PC-3 (cell line): ENCODE results near the gene EWSR1. TPM values are rescaled to one million over a fixed set of nuclear protein-coding genes. Genes with fewer than 3 reads are reported as not detected.
"Not testable (repeated sequence)": the region's sequence is repeated elsewhere in the genome, so short reads cannot be mapped to it uniquely, and the experiment has no call there.

Experiments
- ATAC-seq: fragments of 200-7000 bp; cut with Tn5 transposase; 2 replicates; pipeline ENCODE4 v1.9.1; 2020; ENCODE audit warnings: mild to moderate bottlenecking, moderate library complexity
- BruUV-seq: library from RNA; stranded (reverse); fragments of 400-500 nt; replicated peaks from 2 replicates; lab custom pipeline; 2021; lab: Mats Ljungman, UMichigan
- CTCF ChIA-PET: fragments of 300-600 bp; sonication (Branson Sonifier 250); formaldehyde crosslinking; loops from one replicate; lab custom pipeline; 2022; ENCODE audit warnings: antibody characterized with exemption; lab: Charles Lee
- POLR2A ChIA-PET: fragments of 300-600 bp; sonication (Branson Sonifier 250); formaldehyde crosslinking; loops from one replicate; lab custom pipeline; 2022; ENCODE audit warnings: antibody characterized with exemption; ENCODE audit not compliant: unreplicated experiment; lab: Charles Lee
- DNase-seq: peaks from one replicate; pipeline ENCODE4 v3.0.0-alpha.2; 2015
- H2AFZ ChIP-seq: fragments of 300-600 bp; sonication (generic); 2 replicates; pipeline ENCODE4 v1.6.0; 2016; ENCODE audit warnings: antibody characterized with exemption, low read length
- H3F3A ChIP-seq: fragments of 300-600 bp; sonication (generic); one replicate; pipeline ENCODE4 v1.6.0; 2017; ENCODE audit warnings: antibody characterized with exemption, low read length, control low read depth, mild to moderate bottlenecking; ENCODE audit not compliant: unreplicated experiment
- H3K27ac ChIP-seq: fragments of 300-600 bp; sonication (generic); 2 replicates; pipeline ENCODE4 v1.5.1; 2016; ENCODE audit warnings: mild to moderate bottlenecking, low read length
- H3K27me3 ChIP-seq: fragments of 300-600 bp; sonication (generic); 2 replicates; pipeline ENCODE4 v1.6.1; 2016; ENCODE audit warnings: low read length, mixed read lengths
- H3K36me3 ChIP-seq: fragments of 300-600 bp; sonication (generic); 2 replicates; pipeline ENCODE4 v1.6.1; 2016; ENCODE audit warnings: low read depth, mixed run types, low read length, mixed read lengths
- H3K4me1 ChIP-seq: fragments of 300-600 bp; sonication (generic); 2 replicates; pipeline ENCODE4 v1.5.1; 2016; ENCODE audit warnings: low read length; ENCODE audit not compliant: insufficient read depth
- H3K4me2 ChIP-seq: fragments of 300-600 bp; sonication (generic); 2 replicates; pipeline ENCODE4 v1.6.0; 2016; ENCODE audit warnings: low read length
- H3K4me3 ChIP-seq: fragments of 300-600 bp; sonication (generic); 2 replicates; pipeline ENCODE4 v1.5.1; 2016; ENCODE audit warnings: mild to moderate bottlenecking, low read length, mixed read lengths
- H3K79me2 ChIP-seq: fragments of 300-600 bp; sonication (generic); 2 replicates; pipeline ENCODE4 v1.6.1; 2017; ENCODE audit warnings: low read length, mixed read lengths
- H3K9ac ChIP-seq: fragments of 300-600 bp; sonication (generic); 2 replicates; pipeline ENCODE4 v1.6.0; 2016; ENCODE audit warnings: mild to moderate bottlenecking, low read length
- H3K9me2 ChIP-seq: fragments of 300-600 bp; sonication (generic); replicated peaks from 2 replicates; pipeline ENCODE4 v1.6.1; 2016; ENCODE audit warnings: mixed run types, low read length, mixed read lengths
- H3K9me3 ChIP-seq: fragments of 300-600 bp; sonication (generic); 2 replicates; pipeline ENCODE4 v1.6.1; 2016; ENCODE audit warnings: low read length, mixed read lengths
- H4K20me1 ChIP-seq: fragments of 300-600 bp; sonication (generic); 2 replicates; pipeline ENCODE4 v1.6.1; 2016; ENCODE audit warnings: low read length, mixed read lengths
- EZH2 ChIP-seq: fragments of 300-600 bp; sonication (generic); IDR thresholded peaks from one replicate; pipeline ENCODE4 v1.6.1; 2017; ENCODE audit warnings: antibody characterized with exemption, mild to moderate bottlenecking, low read length; ENCODE audit not compliant: unreplicated experiment
- EZH2phosphoT487 ChIP-seq: fragments of 300-600 bp; sonication (generic); IDR thresholded peaks from 2 replicates; pipeline ENCODE4 v1.6.1; 2018; ENCODE audit warnings: mild to moderate bottlenecking, antibody characterized with exemption, low read length, borderline replicate concordance
- intact Hi-C: fragments of 100-400 bp; cut with micrococcal nuclease; formaldehyde crosslinking; loops from 2 replicates; pipeline ENCODE4 v1.9.0; 2023
- total RNA-seq: library from RNA; depleted of rRNA; stranded (reverse); fragments of >200 nt; gene quantifications from 2 replicates; pipeline ENCODE4 v1.2.3, GENCODE V29; 2014
- TF ChIP-seq, protein P1 (sequence below): fragments of 300-600 bp; sonication (generic); conservative IDR thresholded peaks from 2 replicates; pipeline ENCODE4 v1.5.1; 2017; ENCODE audit warnings: antibody characterized with exemption, low read depth, mild to moderate bottlenecking, low read length

The EWSR1 gene
- total RNA-seq, 1 experiment from 2014 or later: 288 TPM

DNA sequence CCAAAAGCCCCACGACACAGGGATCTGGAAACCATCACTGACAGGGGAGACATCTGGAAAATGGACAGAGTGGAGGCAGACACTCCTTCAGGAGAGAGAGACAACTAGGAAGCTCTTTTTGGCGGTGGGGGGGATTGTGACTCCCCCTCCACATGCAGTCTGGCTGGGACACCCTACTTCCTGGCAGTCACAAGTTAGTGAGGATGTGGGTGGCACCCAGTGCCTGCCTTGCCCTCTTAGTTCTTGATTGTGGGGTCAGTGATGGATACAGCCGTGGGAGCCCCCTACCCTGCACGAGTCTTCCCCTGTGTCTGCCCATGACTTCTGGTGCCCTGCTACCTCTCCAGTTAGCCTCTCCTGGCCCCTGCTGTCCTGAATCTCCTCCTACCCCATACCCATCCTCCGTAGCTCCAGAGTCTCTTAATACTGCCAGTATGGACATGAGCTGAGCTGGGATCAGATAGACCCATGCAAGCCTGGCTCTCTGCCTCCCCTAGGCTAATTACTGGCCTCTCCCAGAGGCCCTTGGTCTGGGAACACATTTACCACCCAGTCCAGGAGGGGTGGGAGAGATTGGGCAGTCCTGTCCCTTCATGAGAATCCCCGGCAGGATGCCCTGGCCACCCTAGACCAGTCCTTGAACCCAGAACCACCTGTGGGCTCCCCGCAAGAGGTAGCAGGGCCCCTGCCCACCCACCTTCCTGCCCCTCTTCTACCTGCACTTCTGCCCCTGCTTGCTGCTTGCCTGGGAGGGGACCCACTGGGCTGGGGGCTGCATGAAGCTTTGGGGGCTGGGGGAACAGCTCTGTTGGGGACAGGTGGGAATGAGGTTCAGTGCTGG, 23.1 kb upstream of the EWSR1 start:
- Histone ChIP-seq H3K4me1 (no peaks in the 10 kb centered on the region), H2AFZ (no peak overlapping the region), H3K27me3 (no peaks in the 10 kb centered on the region), H3K9me3 (0 out of 2 replicates have a peak, but pooled peaks cover 4% of the 10 kb centered on the region), H3F3A (no peaks in the 10 kb centered on the region), H3K79me2 (no peaks in the 10 kb centered on the region), H3K36me3 (no peaks in the 10 kb centered on the region), H3K27ac (no peak overlapping the region), H4K20me1 (no peaks in the 10 kb centered on the region), H3K9ac (no peak overlapping the region), H3K4me2 (no peak overlapping the region), H3K4me3 (no peak overlapping the region), H3K9me2 (no peaks in the 10 kb centered on the region)
- DNase-seq (no peak), ATAC-seq (no peak; the same call in 1 of the 2 replicates)
- TF ChIP-seq, protein P1, sequence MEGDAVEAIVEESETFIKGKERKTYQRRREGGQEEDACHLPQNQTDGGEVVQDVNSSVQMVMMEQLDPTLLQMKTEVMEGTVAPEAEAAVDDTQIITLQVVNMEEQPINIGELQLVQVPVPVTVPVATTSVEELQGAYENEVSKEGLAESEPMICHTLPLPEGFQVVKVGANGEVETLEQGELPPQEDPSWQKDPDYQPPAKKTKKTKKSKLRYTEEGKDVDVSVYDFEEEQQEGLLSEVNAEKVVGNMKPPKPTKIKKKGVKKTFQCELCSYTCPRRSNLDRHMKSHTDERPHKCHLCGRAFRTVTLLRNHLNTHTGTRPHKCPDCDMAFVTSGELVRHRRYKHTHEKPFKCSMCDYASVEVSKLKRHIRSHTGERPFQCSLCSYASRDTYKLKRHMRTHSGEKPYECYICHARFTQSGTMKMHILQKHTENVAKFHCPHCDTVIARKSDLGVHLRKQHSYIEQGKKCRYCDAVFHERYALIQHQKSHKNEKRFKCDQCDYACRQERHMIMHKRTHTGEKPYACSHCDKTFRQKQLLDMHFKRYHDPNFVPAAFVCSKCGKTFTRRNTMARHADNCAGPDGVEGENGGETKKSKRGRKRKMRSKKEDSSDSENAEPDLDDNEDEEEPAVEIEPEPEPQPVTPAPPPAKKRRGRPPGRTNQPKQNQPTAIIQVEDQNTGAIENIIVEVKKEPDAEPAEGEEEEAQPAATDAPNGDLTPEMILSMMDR: no peak
- TF ChIP-seq EZH2phosphoT487 (no peak), EZH2 (no peak)
- intact Hi-C loops: loop anchor here (2.0 kb wide), 1 partner anchor 42 kb away; no protein-coding TSS in a partner anchor
- POLR2A ChIA-PET: no interaction called here
- BruUV-seq: no TSS peak
- CTCF ChIA-PET: interaction anchor here (0.5 to 1.2 kb wide), 4 partner anchors 10 to 47 kb away, joined by 3 to 6 read pairs (median 4); partner anchors contain the start of gene EMID1

DNA sequence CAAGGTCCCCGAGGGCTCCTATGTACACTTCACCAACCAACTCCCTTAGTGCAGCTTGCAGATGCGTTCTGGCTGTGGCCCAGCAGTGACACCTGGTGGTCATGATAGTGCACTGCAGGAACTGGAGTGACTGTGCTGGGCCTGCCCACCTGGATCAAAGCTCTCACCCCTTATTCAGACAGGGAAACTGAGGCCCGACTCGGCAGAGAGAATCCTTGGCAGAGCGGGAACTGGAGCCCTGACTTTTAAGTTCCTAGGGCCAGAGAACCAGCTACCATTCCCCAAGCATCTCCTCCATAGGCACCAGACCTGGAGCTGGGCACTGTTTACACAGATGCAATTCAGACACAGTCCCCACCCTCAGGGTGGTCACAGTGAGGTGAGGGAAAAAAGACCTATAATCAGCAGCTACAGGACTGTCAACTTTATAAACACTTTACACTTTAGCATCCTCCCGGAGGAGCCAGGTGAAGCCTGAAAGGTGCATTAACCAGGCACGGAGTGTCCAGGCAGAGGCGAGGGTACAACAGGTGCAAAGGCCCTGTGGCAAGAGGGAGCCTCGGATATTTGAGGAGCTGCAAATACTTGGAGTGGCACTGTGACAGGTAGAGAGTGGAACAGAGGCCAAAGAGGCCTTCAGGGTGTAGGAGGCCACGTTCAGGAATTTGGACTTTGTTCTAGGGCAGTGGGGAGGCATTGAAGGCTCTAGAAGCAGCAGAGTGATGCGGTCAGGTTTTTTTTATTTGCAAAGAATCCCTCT, 22.3 kb upstream of the EWSR1 start:
- 0 out of 2 replicates have a peak, but pooled peaks cover 4% of the 10 kb centered on the region for H3K9me3 ChIP-seq
- no peaks in the 10 kb centered on the region for H3K4me1 ChIP-seq
- H3K27ac ChIP-seq: no peak overlapping the region
- ATAC-seq (peak; percentile 76), DNase-seq (peak; percentile 68)
- intact Hi-C loops: loop anchor here (2.0 kb wide), 1 partner anchor 43 kb away; no protein-coding TSS in a partner anchor
- H3K36me3 ChIP-seq: no peaks in the 10 kb centered on the region
- BruUV-seq: no TSS peak
- no peaks in the 10 kb centered on the region for H3F3A ChIP-seq
- ChIA-PET POLR2A (no interaction called here), CTCF (interaction anchor here (0.5 to 1.2 kb wide), 5 partner anchors 10 to 96 kb away, joined by 3 to 6 read pairs (median 4); partner anchors contain the start of gene EMID1)
- H3K79me2 ChIP-seq: no peaks in the 10 kb centered on the region
- no peak overlapping the region for H2AFZ ChIP-seq
- no peak overlapping the region for H3K9ac ChIP-seq
- no peaks in the 10 kb centered on the region for H3K27me3 ChIP-seq
- H3K4me3 ChIP-seq: no peak overlapping the region
- no peaks in the 10 kb centered on the region for H3K9me2 ChIP-seq
- H4K20me1 ChIP-seq: no peaks in the 10 kb centered on the region
- no peak for TF ChIP-seq EZH2
- TF ChIP-seq, protein P1: peak; percentile 87
- H3K4me2 ChIP-seq: no peak overlapping the region

DNA sequence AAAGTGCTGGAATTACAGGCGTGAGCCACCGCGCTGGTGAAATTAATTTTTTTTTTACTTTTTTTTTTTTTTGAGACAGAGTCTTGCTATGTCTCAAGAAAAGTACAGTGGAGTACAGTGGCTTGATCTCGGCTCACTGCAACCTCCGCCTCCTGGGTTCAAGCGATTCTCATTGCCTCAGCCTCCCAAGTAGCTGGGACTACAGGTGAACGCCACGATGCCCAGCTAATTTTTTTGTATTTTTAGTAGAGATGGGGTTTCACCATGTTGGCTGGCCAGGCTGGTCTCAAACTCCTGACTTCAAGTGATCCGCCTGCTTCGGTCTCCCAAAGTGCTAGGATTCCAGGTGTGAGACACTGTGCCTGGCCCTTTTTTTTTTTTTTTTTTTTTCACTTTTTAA, 20.2 kb upstream of the EWSR1 start:
- H3K9me3 ChIP-seq, H2AFZ ChIP-seq, H3K79me2 ChIP-seq, H3K9me2 ChIP-seq, ATAC-seq, CTCF ChIA-PET, intact Hi-C loops, POLR2A ChIA-PET, H3F3A ChIP-seq, H3K27ac ChIP-seq, H3K9ac ChIP-seq, DNase-seq, H3K4me2 ChIP-seq, H3K4me1 ChIP-seq, BruUV-seq, H3K36me3 ChIP-seq, H3K27me3 ChIP-seq, H4K20me1 ChIP-seq, H3K4me3 ChIP-seq: not testable (repeated sequence)
